Neural progenitor cell (in vitro differentiated cells): ENCODE data around the gene BCAS3. TPM values are rescaled to one million over a fixed set of nuclear protein-coding genes. Genes with fewer than 3 reads are reported as not detected.

Source experiments
- DNase-seq: peaks from one replicate; pipeline ENCODE4 v3.0.0-alpha.2; 2016; ENCODE audit warnings: low spot score
- H2AFZ ChIP-seq: fragments of 200-600 bp; sonication (generic); replicated peaks from 2 replicates; pipeline ENCODE4 v1.6.1; 2016; ENCODE audit warnings: antibody characterized with exemption
- H3F3A ChIP-seq: fragments of 200-600 bp; sonication (generic); 2 replicates; pipeline ENCODE4 v1.6.1; 2016; ENCODE audit warnings: antibody characterized with exemption, low read depth
- H3K27ac ChIP-seq: fragments of 200-600 bp; sonication (generic); 2 replicates; pipeline ENCODE4 v1.5.1; 2016; ENCODE audit warnings: mild to moderate bottlenecking
- H3K27me3 ChIP-seq: fragments of 200-600 bp; sonication (generic); 2 replicates; pipeline ENCODE4 v1.6.1; 2016; ENCODE audit warnings: mild to moderate bottlenecking, moderate library complexity
- H3K36me3 ChIP-seq: fragments of 200-600 bp; sonication (generic); 2 replicates; pipeline ENCODE4 v1.5.1; 2016
- H3K4me1 ChIP-seq: fragments of 200-600 bp; sonication (generic); 2 replicates; pipeline ENCODE4 v1.6.1; 2016; ENCODE audit warnings: mixed run types
- H3K4me2 ChIP-seq: fragments of 200-600 bp; sonication (generic); 2 replicates; pipeline ENCODE4 v1.6.1; 2016
- H3K4me3 ChIP-seq: fragments of 200-600 bp; sonication (generic); 2 replicates; pipeline ENCODE4 v1.5.1; 2016
- H3K79me2 ChIP-seq: fragments of 200-600 bp; sonication (generic); 2 replicates; pipeline ENCODE4 v1.6.1; 2016; ENCODE audit warnings: low read depth
- H3K9ac ChIP-seq: fragments of 200-600 bp; sonication (generic); 2 replicates; pipeline ENCODE4 v1.6.1; 2016
- H3K9me3 ChIP-seq: fragments of 200-600 bp; sonication (generic); 2 replicates; pipeline ENCODE4 v1.5.1; 2016; ENCODE audit warnings: low read depth
- H4K20me1 ChIP-seq: fragments of 200-600 bp; sonication (generic); 2 replicates; pipeline ENCODE4 v1.6.1; 2016; ENCODE audit warnings: low read depth
- H3K27ac Mint-ChIP-seq: 3 replicates; pipeline ENCODE4 v1.8.0; 2021; ENCODE audit warnings: mixed read lengths
- H3K27me3 Mint-ChIP-seq: 2 replicates; pipeline ENCODE4 v1.8.0; 2022; ENCODE audit warnings: low read depth, mild to moderate bottlenecking, inconsistent platforms, moderate library complexity, mixed read lengths; ENCODE audit not compliant: insufficient read depth
- H3K36me3 Mint-ChIP-seq: 3 replicates; pipeline ENCODE4 v1.8.0; 2021; ENCODE audit warnings: mixed read lengths
- H3K4me1 Mint-ChIP-seq: 3 replicates; pipeline ENCODE4 v1.8.0; 2021; ENCODE audit warnings: mixed read lengths
- H3K4me3 Mint-ChIP-seq: 3 replicates; pipeline ENCODE4 v1.8.0; 2021; ENCODE audit warnings: mild to moderate bottlenecking, moderate library complexity, mixed read lengths
- H3K9me3 Mint-ChIP-seq: 3 replicates; pipeline ENCODE4 v1.8.0; 2020; ENCODE audit warnings: mixed read lengths
- CTCF ChIP-seq: fragments of 200-600 bp; sonication (generic); IDR thresholded peaks from 2 replicates; pipeline ENCODE4 v1.5.1; 2017; ENCODE audit warnings: antibody characterized with exemption, mild to moderate bottlenecking
- EZH2 ChIP-seq: fragments of 200-600 bp; sonication (generic); IDR thresholded peaks from 2 replicates; pipeline ENCODE4 v1.6.1; 2017; ENCODE audit warnings: antibody characterized with exemption, mild to moderate bottlenecking, moderate library complexity
- EZH2phosphoT487 ChIP-seq: fragments of 200-600 bp; sonication (generic); IDR thresholded peaks from 2 replicates; pipeline ENCODE4 v1.6.1; 2017; ENCODE audit warnings: antibody characterized with exemption
- total RNA-seq: library from RNA; depleted of rRNA; stranded (reverse); fragments of >200 nt; gene quantifications from 2 replicates; pipeline ENCODE4 v1.2.3, GENCODE V29; 2015; ENCODE audit warnings: low replicate concordance

The BCAS3 gene
- total RNA-seq, 1 donor from 2014 or later = 60.9 TPM

- H3K27me3 Mint-ChIP-seq = no peaks in the 10 kb centered on the region
- Histone ChIP-seq H3K36me3 (no peaks in the 10 kb centered on the region), H3K9me3 (no peaks in the 10 kb centered on the region), H3K9ac (no peak overlapping the region), H3K79me2 (no peaks in the 10 kb centered on the region), H3K27ac (no peak overlapping the region), H4K20me1 (no peaks in the 10 kb centered on the region), H2AFZ (no peak overlapping the region), H3K4me2 (no peak overlapping the region), H3K4me3 (no peak overlapping the region), H3K27me3 (no peaks in the 10 kb centered on the region), H3K4me1 (no peaks in the 10 kb centered on the region), H3F3A (no peaks in the 10 kb centered on the region)
- no peak overlapping the region for H3K27ac Mint-ChIP-seq
- no peaks in the 10 kb centered on the region for H3K4me1 Mint-ChIP-seq
- peaks cover 2% of the 10 kb centered on the region for H3K36me3 Mint-ChIP-seq
- no peak for DNase-seq
- H3K9me3 Mint-ChIP-seq = no peaks in the 10 kb centered on the region
- no peak for TF ChIP-seq EZH2
- no peak for TF ChIP-seq EZH2phosphoT487
- TF ChIP-seq CTCF = no peak
- H3K4me3 Mint-ChIP-seq = no peak overlapping the region
Measured at GRCh38 chr17:61081959-61082358, 404.3 kb downstream of the BCAS3 start.

GRCh38 chr17:61084260-61084659 is 406.6 kb downstream of the BCAS3 start:
- Histone ChIP-seq H3K4me3 (no peak overlapping the region), H3K4me1 (no peaks in the 10 kb centered on the region), H3K9me3 (no peaks in the 10 kb centered on the region), H3K27ac (no peak overlapping the region), H3K36me3 (no peaks in the 10 kb centered on the region), H3F3A (no peaks in the 10 kb centered on the region), H3K79me2 (no peaks in the 10 kb centered on the region), H3K9ac (no peak overlapping the region), H2AFZ (no peak overlapping the region), H4K20me1 (no peaks in the 10 kb centered on the region), H3K4me2 (no peak overlapping the region), H3K27me3 (no peaks in the 10 kb centered on the region)
- no peak overlapping the region for H3K27ac Mint-ChIP-seq
- H3K36me3 Mint-ChIP-seq = peaks cover 2% of the 10 kb centered on the region
- TF ChIP-seq EZH2phosphoT487 = no peak
- no peak for TF ChIP-seq EZH2
- TF ChIP-seq CTCF = no peak
- H3K9me3 Mint-ChIP-seq = no peaks in the 10 kb centered on the region
- no peak for DNase-seq
- H3K27me3 Mint-ChIP-seq = no peaks in the 10 kb centered on the region
- no peaks in the 10 kb centered on the region for H3K4me1 Mint-ChIP-seq
- no peak overlapping the region for H3K4me3 Mint-ChIP-seq

- H3K36me3 ChIP-seq = no peaks in the 10 kb centered on the region
- no peaks in the 10 kb centered on the region for H3K79me2 ChIP-seq
- H3K4me3 Mint-ChIP-seq = no peak overlapping the region
- no peak overlapping the region for H3K9ac ChIP-seq
- H3K27ac Mint-ChIP-seq = no peak overlapping the region
- no peaks in the 10 kb centered on the region for H3K27me3 ChIP-seq
- H3K4me1 ChIP-seq = no peaks in the 10 kb centered on the region
- no peak for DNase-seq
- no peaks in the 10 kb centered on the region for H3K9me3 ChIP-seq
- H3K4me2 ChIP-seq = no peak overlapping the region
- no peaks in the 10 kb centered on the region for H3K27me3 Mint-ChIP-seq
- peaks cover 2% of the 10 kb centered on the region for H3K9me3 Mint-ChIP-seq
- no peak overlapping the region for H3K27ac ChIP-seq
- H3F3A ChIP-seq = no peaks in the 10 kb centered on the region
- H2AFZ ChIP-seq = no peak overlapping the region
- H3K4me3 ChIP-seq = no peak overlapping the region
- H4K20me1 ChIP-seq = no peaks in the 10 kb centered on the region
- H3K4me1 Mint-ChIP-seq = no peaks in the 10 kb centered on the region
- no peaks in the 10 kb centered on the region for H3K36me3 Mint-ChIP-seq
- TF ChIP-seq CTCF = no peak
- no peak for TF ChIP-seq EZH2phosphoT487
- no peak for TF ChIP-seq EZH2
Measured at GRCh38 chr17:61087024-61087423, 409.4 kb downstream of the BCAS3 start.
